Stimulated activated CD4-positive, alpha-beta T cell treated with anti-CD3 and anti-CD28 coated beads, Interleukin-1b, Interleukin-23, amount 100 ng/mL, for 4 hours (primary cell): ENCODE measurements around the gene SPRR1A.
"Not testable (repeated sequence)": the region's sequence is repeated elsewhere in the genome, so short reads cannot be mapped to it uniquely, and the experiment has no call there.

Experiments
- DNase-seq, 2 donors: peaks; one replicate each; pipeline ENCODE4 v3.0.0-alpha.2; 2020; ENCODE audit warnings: low read depth in 2 of 2

Gene SPRR1A

GRCh38 chr1:152972196-152972886 is 11.5 kb upstream of the SPRR1A start:
- no peak for DNase-seq

- DNase-seq = no peak
Measured at GRCh38 chr1:152976688-152977087, 7.2 kb upstream of the SPRR1A start.

GRCh38 chr1:152977614-152978013 is 6.3 kb upstream of the SPRR1A start:
- DNase-seq = no peak

- no peak for DNase-seq
Measured at GRCh38 chr1:152980676-152981075, 3.2 kb upstream of the SPRR1A start.

GRCh38 chr1:152981146-152981871 is 2.6 kb upstream of the SPRR1A start:
- DNase-seq = no peak

- no peak for DNase-seq
Measured at GRCh38 chr1:152982076-152982475, 1.8 kb upstream of the SPRR1A start.

GRCh38 chr1:152983234-152983633 is 647 bp upstream of the SPRR1A start:
- no peak for DNase-seq

- no peak for DNase-seq
Measured at GRCh38 chr1:152986578-152986977, 2.7 kb downstream of the SPRR1A start.

- no peak for DNase-seq
Measured at GRCh38 chr1:152993186-152993585, 9.3 kb downstream of the SPRR1A start.

GRCh38 chr1:152995842-152996241 is 12.0 kb downstream of the SPRR1A start:
- DNase-seq = no peak

- no peak for DNase-seq
Measured at GRCh38 chr1:152996633-152997400, 12.9 kb downstream of the SPRR1A start.

GRCh38 chr1:152997901-152998300 is 14.0 kb downstream of the SPRR1A start:
- no peak for DNase-seq

- DNase-seq = no peak
Measured at GRCh38 chr1:152998476-152998875, 14.6 kb downstream of the SPRR1A start.

GRCh38 chr1:152999818-153000217 is 15.9 kb downstream of the SPRR1A start:
- DNase-seq = no peak

- DNase-seq = no peak
Measured at GRCh38 chr1:153000294-153000693, 16.4 kb downstream of the SPRR1A start.

GRCh38 chr1:153001382-153001781 is 17.5 kb downstream of the SPRR1A start, which contains the start of gene SPRR3:
TSS of gene SPRR3 (plus strand) at chr1:153001749. CDS start at chr1:153003021, 1,272 bp downstream.
- no peak for DNase-seq

GRCh38 chr1:153011235-153011758 is 27.4 kb downstream of the SPRR1A start:
- DNase-seq = not testable (repeated sequence)

- not testable (repeated sequence) for DNase-seq
Measured at GRCh38 chr1:153021829-153022228, 37.9 kb downstream of the SPRR1A start.

- not testable (repeated sequence) for DNase-seq
Measured at GRCh38 chr1:153022340-153022739, 38.5 kb downstream of the SPRR1A start.

GRCh38 chr1:153023109-153023508 is 39.2 kb downstream of the SPRR1A start:
- no peak for DNase-seq

GRCh38 chr1:153024413-153024812 is 40.5 kb downstream of the SPRR1A start:
- DNase-seq = no peak

GRCh38 chr1:153025797-153026196 is 41.9 kb downstream of the SPRR1A start:
- DNase-seq = no peak
